Eye (tissue), 1 donor: ENCODE measurements around the gene SYCP3.
"Not testable (repeated sequence)": the region's sequence is repeated elsewhere in the genome, so short reads cannot be mapped to it uniquely, and the experiment has no call there.

Experiments
- DNase-seq: peaks from one replicate; pipeline ENCODE4 v3.0.0-alpha.2; 2015

Gene SYCP3

GRCh38 chr12:101759396-101760047 is 20.3 kb upstream of the SYCP3 start:
- peak; percentile 53 for DNase-seq

- no peak for DNase-seq
Observed at GRCh38 chr12:101750152-101750551, 10.9 kb upstream of the SYCP3 start.

- DNase-seq: no peak
Observed at GRCh38 chr12:101749657-101750056, 10.4 kb upstream of the SYCP3 start.

- DNase-seq: no peak
Observed at GRCh38 chr12:101748907-101749306, 9.6 kb upstream of the SYCP3 start.

GRCh38 chr12:101747697-101748096 is 8.4 kb upstream of the SYCP3 start:
- DNase-seq: no peak

- peak; percentile 29 for DNase-seq
Observed at GRCh38 chr12:101746661-101747060, 7.4 kb upstream of the SYCP3 start.

GRCh38 chr12:101746196-101746595 is 6.9 kb upstream of the SYCP3 start:
- no peak for DNase-seq

GRCh38 chr12:101745481-101745880 is 6.2 kb upstream of the SYCP3 start:
- DNase-seq: no peak

- no peak for DNase-seq
Observed at GRCh38 chr12:101743724-101744472, 4.6 kb upstream of the SYCP3 start.

GRCh38 chr12:101743242-101743641 is 4.0 kb upstream of the SYCP3 start:
- no peak for DNase-seq

GRCh38 chr12:101740980-101741379 is 1.7 kb upstream of the SYCP3 start:
- no peak for DNase-seq

- no peak for DNase-seq
Observed at GRCh38 chr12:101740566-101740965, 1.3 kb upstream of the SYCP3 start.

- DNase-seq: no peak
Observed at GRCh38 chr12:101737476-101737875, 1.8 kb downstream of the SYCP3 start.

- DNase-seq: not testable (repeated sequence)
Observed at GRCh38 chr12:101734482-101734881, 4.8 kb downstream of the SYCP3 start.

- no peak for DNase-seq
Observed at GRCh38 chr12:101733166-101733565, 6.1 kb downstream of the SYCP3 start.

- DNase-seq: no peak
Observed at GRCh38 chr12:101732318-101732717, 6.9 kb downstream of the SYCP3 start.

- no peak for DNase-seq
Observed at GRCh38 chr12:101729842-101730241, 9.4 kb downstream of the SYCP3 start.

- no peak for DNase-seq
Observed at GRCh38 chr12:101727098-101727497, 12.2 kb downstream of the SYCP3 start.

GRCh38 chr12:101722392-101722791 is 16.9 kb downstream of the SYCP3 start:
- DNase-seq: no peak

GRCh38 chr12:101720118-101720517 is 19.1 kb downstream of the SYCP3 start:
- no peak for DNase-seq

GRCh38 chr12:101719566-101719965 is 19.7 kb downstream of the SYCP3 start:
- DNase-seq: no peak

GRCh38 chr12:101714877-101715444 is 24.3 kb downstream of the SYCP3 start:
- no peak for DNase-seq

GRCh38 chr12:101713930-101714329 is 25.3 kb downstream of the SYCP3 start:
- no peak for DNase-seq

GRCh38 chr12:101713059-101713682 is 26.1 kb downstream of the SYCP3 start:
- DNase-seq: peak; percentile 75
